SK-N-SH (cell line): ENCODE results near the gene OR12D2. TPM values are rescaled to one million over a fixed set of nuclear protein-coding genes. Genes with fewer than 3 reads are reported as not detected.

ENCODE experiments used
- CTCF ChIA-PET: fragments of 300-600, 350-600 bp; formaldehyde crosslinking; extraction: SDS; loops from one replicate; lab custom pipeline; 2021; lab: Yijun Ruan, JAX
- POLR2A ChIA-PET: fragments of 350-600 bp; sonication (Branson Sonifier 250); formaldehyde crosslinking; extraction: SDS; loops from one replicate; lab custom pipeline; 2020; ENCODE audit warnings: antibody characterized with exemption, inconsistent platforms; lab: Yijun Ruan, JAX
- DNase-seq: peaks from one replicate; pipeline ENCODE4 v3.0.0; 2012
- H2AFZ ChIP-seq: fragments of 200-600 bp; sonication (generic); 2 replicates; pipeline ENCODE4 v1.8.1; 2016; ENCODE audit warnings: antibody characterized with exemption, mild to moderate bottlenecking, low read depth
- H3F3A ChIP-seq: fragments of 200-600 bp; sonication (generic); replicated peaks from 2 replicates; pipeline ENCODE3; 2016; ENCODE audit warnings: antibody characterized with exemption, mild to moderate bottlenecking; ENCODE audit not compliant: insufficient read depth
- H3K27ac ChIP-seq, 2 experiments: fragments of 200-500 bp in 1 of 2; fragments of 200-600 bp in 1 of 2; sonication (Bioruptor generic) in 1 of 2; sonication (generic), shearing (Covaris generic) in 1 of 2; 2 replicates each; pipeline versions ENCODE4 v1.5.1 to v1.6.1; 2014 to 2016; ENCODE audit warnings: low read depth in 2 of 2, inconsistent platforms in 1 of 2, low read length in 1 of 2, mild to moderate bottlenecking in 1 of 2, mixed read lengths in 1 of 2
- H3K27me3 ChIP-seq: fragments of 200-600 bp; sonication (generic), shearing (Covaris generic); 2 replicates; pipeline ENCODE4 v1.6.1; 2016; ENCODE audit warnings: mixed run types; ENCODE audit not compliant: insufficient read depth
- H3K36me3 ChIP-seq, 2 experiments: fragments of 200-500 bp in 1 of 2; fragments of 200-600 bp in 1 of 2; sonication (Bioruptor generic) in 1 of 2; sonication (generic) in 1 of 2; replicated peaks in 1 of 2; 2 replicates each; pipeline versions ENCODE3 to v1.5.1; 2014 to 2016; ENCODE audit warnings: low read length in 1 of 2, mild to moderate bottlenecking in 1 of 2; ENCODE audit not compliant: insufficient read depth in 2 of 2, control insufficient read depth in 1 of 2
- H3K4me1 ChIP-seq, 2 experiments: fragments of 200-500 bp in 1 of 2; fragments of 200-600 bp in 1 of 2; sonication (Bioruptor generic) in 1 of 2; sonication (generic), shearing (Covaris generic) in 1 of 2; 2 replicates each; pipeline versions ENCODE4 v1.5.1 to v1.6.1; 2014 to 2016; ENCODE audit warnings: low read depth in 1 of 2, low read length in 1 of 2, mixed run types in 1 of 2; ENCODE audit not compliant: insufficient read depth in 2 of 2, control insufficient read depth in 1 of 2
- H3K4me2 ChIP-seq: fragments of 200-600 bp; sonication (generic), shearing (Covaris generic); 2 replicates; pipeline ENCODE4 v1.6.1; 2017; ENCODE audit warnings: mixed run types
- H3K4me3 ChIP-seq, 2 experiments: fragments of 200-500 bp in 1 of 2; fragments of 200-600 bp in 1 of 2; sonication (Bioruptor generic) in 1 of 2; sonication (generic), shearing (Covaris generic) in 1 of 2; 2 replicates each; pipeline versions ENCODE4 v1.5.1 to v1.8.1; 2014 to 2016; ENCODE audit warnings: low read depth in 2 of 2, inconsistent platforms in 1 of 2, low read length in 1 of 2, mild to moderate bottlenecking in 1 of 2, mixed read lengths in 1 of 2, moderate library complexity in 1 of 2
- H3K79me2 ChIP-seq: fragments of 200-600 bp; sonication (generic); 2 replicates; pipeline ENCODE4 v1.8.1; 2017; ENCODE audit warnings: mild to moderate bottlenecking; ENCODE audit not compliant: insufficient read depth
- H3K9ac ChIP-seq: fragments of 200-600 bp; sonication (generic); 2 replicates; pipeline ENCODE4 v1.6.1; 2017; ENCODE audit warnings: mixed run types
- H3K9me2 ChIP-seq: fragments of 200-600 bp; sonication (generic); 2 replicates; pipeline ENCODE4 v1.6.1; 2017; ENCODE audit warnings: mixed run types
- H3K9me3 ChIP-seq: fragments of 200-600 bp; sonication (generic); 2 replicates; pipeline ENCODE4 v1.6.1; 2017; ENCODE audit warnings: mixed run types, mild to moderate bottlenecking, moderate library complexity
- H4K20me1 ChIP-seq: fragments of 200-600 bp; sonication (generic); 2 replicates; pipeline ENCODE4 v1.6.1; 2017; ENCODE audit warnings: mild to moderate bottlenecking, mixed run types; ENCODE audit not compliant: insufficient read depth
- CHD2 ChIP-seq: fragments of 150-350 bp; IDR thresholded peaks from 2 replicates; pipeline ENCODE4 v1.6.1; 2018; ENCODE audit warnings: low read length; ENCODE audit not compliant: partially characterized antibody
- ELF1 ChIP-seq: IDR thresholded peaks from 2 replicates; pipeline ENCODE4 v1.4.0; 2012
- FOSL2 ChIP-seq: IDR thresholded peaks from 2 replicates; pipeline ENCODE4 v1.4.0; 2012; ENCODE audit warnings: low read depth, mild to moderate bottlenecking, moderate library complexity, borderline replicate concordance
- FOXJ3 ChIP-seq: sonication (generic); formaldehyde crosslinking; IDR thresholded peaks from 2 replicates; pipeline ENCODE4 v1.5.1; 2020; ENCODE audit warnings: mild to moderate bottlenecking, missing genetic modification reagents
- GABPA ChIP-seq: IDR thresholded peaks from 2 replicates; pipeline ENCODE4 v1.4.0; 2012; ENCODE audit warnings: low read depth, mild to moderate bottlenecking
- GATA2 ChIP-seq: sonication (generic); formaldehyde crosslinking; IDR thresholded peaks from 2 replicates; pipeline ENCODE4 v1.5.0; 2020; ENCODE audit warnings: mild to moderate bottlenecking, missing genetic modification reagents
- MAX ChIP-seq: IDR thresholded peaks from 2 replicates; pipeline ENCODE4 v1.4.0; 2012; ENCODE audit warnings: low read depth
- MEF2A ChIP-seq: IDR thresholded peaks from 2 replicates; pipeline ENCODE4 v1.4.0; 2012; ENCODE audit warnings: low read depth, borderline replicate concordance
- MXI1 ChIP-seq: IDR thresholded peaks from 2 replicates; pipeline ENCODE4 v1.6.1; 2012; ENCODE audit warnings: mild to moderate bottlenecking, low read depth, low read length, improper control_type of control experiment
- NRF1 ChIP-seq: IDR thresholded peaks from 2 replicates; pipeline ENCODE4 v1.6.1; 2012; ENCODE audit warnings: low read depth, mild to moderate bottlenecking, low read length
- RAD21 ChIP-seq: IDR thresholded peaks from 2 replicates; pipeline ENCODE4 v1.6.1; 2012; ENCODE audit warnings: mild to moderate bottlenecking, low read length
- RFX5 ChIP-seq: IDR thresholded peaks from 2 replicates; pipeline ENCODE4 v1.6.1; 2012; ENCODE audit warnings: mild to moderate bottlenecking, improper control_type of control experiment, low read length
- RXRA ChIP-seq: IDR thresholded peaks from 2 replicates; pipeline ENCODE4 v1.4.0; 2012; ENCODE audit warnings: low read depth, mild to moderate bottlenecking, borderline replicate concordance
- SIN3A ChIP-seq: IDR thresholded peaks from 2 replicates; pipeline ENCODE4 v1.6.1; 2012; ENCODE audit warnings: low read depth, mild to moderate bottlenecking, low read length, moderate library complexity, borderline replicate concordance
- SMC3 ChIP-seq: IDR thresholded peaks from 2 replicates; pipeline ENCODE4 v1.6.1; 2012; ENCODE audit warnings: low read depth, low read length, improper control_type of control experiment
- TCF12 ChIP-seq: IDR thresholded peaks from 2 replicates; pipeline ENCODE4 v1.4.0; 2012
- ZBTB33 ChIP-seq: IDR thresholded peaks from 2 replicates; pipeline ENCODE4 v1.4.0; 2012; ENCODE audit warnings: low read depth, borderline replicate concordance
- WGBS: methylation state at CpG from one replicate; pipeline ENCODE4 v1.1.6; 2017; ENCODE audit warnings: low lambda C conversion rate; 5-methylcytosine and 5-hydroxymethylcytosine counted together
- polyA plus RNA-seq, 3 experiments: library from polyadenylated mRNA; depleted of rRNA; stranded (reverse); fragments of >200 nt; gene quantifications; 2 replicates each; pipeline ENCODE4 v1.2.3, GENCODE V29; 2012
- TF ChIP-seq, protein P1 (sequence below): IDR thresholded peaks from 2 replicates; pipeline ENCODE4 v1.4.0; 2012; ENCODE audit warnings: low read depth, borderline replicate concordance
- TF ChIP-seq, protein P2 (sequence below): fragments of 150-350 bp; IDR thresholded peaks from 2 replicates; pipeline ENCODE4 v1.6.1; 2016; ENCODE audit warnings: mild to moderate bottlenecking, low read depth, low read length

Gene OR12D2
- polyA plus RNA-seq, 1 of the 3 experiments (the other 2 are of a cell fraction), result not detected

- H3F3A ChIP-seq, result no peaks in the 10 kb centered on the region
- no peak overlapping the region for H2AFZ ChIP-seq
- H3K79me2 ChIP-seq, result no peaks in the 10 kb centered on the region
- H3K36me3 ChIP-seq, result no peaks in the 10 kb centered on the region
- TF ChIP-seq FOXJ3 (no peak), MXI1 (no peak), RAD21 (no peak), NRF1 (no peak), MAX (no peak), GATA2 (CRISPR knock-in tag) (no peak)
- TF ChIP-seq, protein P1, sequence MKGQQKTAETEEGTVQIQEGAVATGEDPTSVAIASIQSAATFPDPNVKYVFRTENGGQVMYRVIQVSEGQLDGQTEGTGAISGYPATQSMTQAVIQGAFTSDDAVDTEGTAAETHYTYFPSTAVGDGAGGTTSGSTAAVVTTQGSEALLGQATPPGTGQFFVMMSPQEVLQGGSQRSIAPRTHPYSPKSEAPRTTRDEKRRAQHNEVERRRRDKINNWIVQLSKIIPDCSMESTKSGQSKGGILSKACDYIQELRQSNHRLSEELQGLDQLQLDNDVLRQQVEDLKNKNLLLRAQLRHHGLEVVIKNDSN, result no peak
- no peaks in the 10 kb centered on the region for H3K4me1 ChIP-seq
- no peaks in the 10 kb centered on the region for H3K9me2 ChIP-seq
- H4K20me1 ChIP-seq, result no peaks in the 10 kb centered on the region
- no peaks in the 10 kb centered on the region for H3K9me3 ChIP-seq
- WGBS, result under 1% methylated on average over 4 of the region's 4 CpGs
- H3K27ac ChIP-seq, result no peak overlapping the region
- H3K4me2 ChIP-seq, result no peak overlapping the region
- no peak for DNase-seq
- no peaks in the 10 kb centered on the region; the same call in 1 of the 2 replicates for H3K27me3 ChIP-seq
- ChIA-PET CTCF (no interaction called here), POLR2A (no interaction called here)
- H3K4me3 ChIP-seq, result no peak overlapping the region
- no peak overlapping the region for H3K9ac ChIP-seq
Observed at GRCh38 chr6:29388533-29388932, 6.9 kb upstream of the OR12D2 start.

GRCh38 chr6:29399525-29399924 lies 4.1 kb downstream of the OR12D2 start:
- Histone ChIP-seq H3K79me2 (no peaks in the 10 kb centered on the region), H3K27me3 (no peaks in the 10 kb centered on the region), H3K4me2 (no peak overlapping the region), H3F3A (no peaks in the 10 kb centered on the region), H3K9me3 (no peaks in the 10 kb centered on the region), H3K27ac (no peak overlapping the region), H3K9me2 (no peaks in the 10 kb centered on the region), H3K4me1 (no peaks in the 10 kb centered on the region), H2AFZ (no peak overlapping the region), H3K9ac (no peak overlapping the region), H3K36me3 (no peaks in the 10 kb centered on the region), H3K4me3 (no peak overlapping the region), H4K20me1 (no peaks in the 10 kb centered on the region)
- POLR2A ChIA-PET, result no interaction called here
- no peak for DNase-seq
- 0% methylated on average over 2 of the region's 2 CpGs for WGBS
- CTCF ChIA-PET, result no interaction called here
- TF ChIP-seq, protein P2, sequence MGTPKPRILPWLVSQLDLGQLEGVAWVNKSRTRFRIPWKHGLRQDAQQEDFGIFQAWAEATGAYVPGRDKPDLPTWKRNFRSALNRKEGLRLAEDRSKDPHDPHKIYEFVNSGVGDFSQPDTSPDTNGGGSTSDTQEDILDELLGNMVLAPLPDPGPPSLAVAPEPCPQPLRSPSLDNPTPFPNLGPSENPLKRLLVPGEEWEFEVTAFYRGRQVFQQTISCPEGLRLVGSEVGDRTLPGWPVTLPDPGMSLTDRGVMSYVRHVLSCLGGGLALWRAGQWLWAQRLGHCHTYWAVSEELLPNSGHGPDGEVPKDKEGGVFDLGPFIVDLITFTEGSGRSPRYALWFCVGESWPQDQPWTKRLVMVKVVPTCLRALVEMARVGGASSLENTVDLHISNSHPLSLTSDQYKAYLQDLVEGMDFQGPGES, result no peak
- TF ChIP-seq ZBTB33, result no peak
- TF ChIP-seq NRF1, result no peak
- no peak for TF ChIP-seq CHD2
- TF ChIP-seq MEF2A, result no peak
- no peak for TF ChIP-seq SMC3
- no peak for TF ChIP-seq MXI1
- TF ChIP-seq GABPA, result no peak
- no peak for TF ChIP-seq FOSL2
- TF ChIP-seq RXRA, result no peak
- TF ChIP-seq RFX5, result no peak
- no peak for TF ChIP-seq TCF12
- TF ChIP-seq SIN3A, result no peak
- TF ChIP-seq ELF1, result no peak
